NCI-H2227 (cell line): Measurements from ENCODE around the gene SERPINA12.
"Not testable (repeated sequence)": the region's sequence is repeated elsewhere in the genome, so short reads cannot be mapped to it uniquely, and the experiment has no call there.

Source experiments
- DNase-seq: peaks from one replicate; lab custom pipeline; 2025; ENCODE audit not compliant: unreplicated experiment; lab: John Stamatoyannopoulos, UW

The SERPINA12 gene

GRCh38 chr14:94538070-94538740, 28.9 kb upstream of the SERPINA12 start:
- no peak for DNase-seq

GRCh38 chr14:94536836-94537235, 27.6 kb upstream of the SERPINA12 start:
- DNase-seq: no peak

GRCh38 chr14:94535506-94535905, 26.2 kb upstream of the SERPINA12 start:
- no peak for DNase-seq

GRCh38 chr14:94532447-94532846, 23.2 kb upstream of the SERPINA12 start:
- no peak for DNase-seq

GRCh38 chr14:94531187-94531586, 21.9 kb upstream of the SERPINA12 start:
- no peak for DNase-seq

GRCh38 chr14:94524093-94524492, 14.8 kb upstream of the SERPINA12 start:
- DNase-seq: no peak

GRCh38 chr14:94523265-94523664, 14.0 kb upstream of the SERPINA12 start:
- DNase-seq: no peak

- DNase-seq: no peak
Observed at GRCh38 chr14:94522115-94522724, 13.0 kb upstream of the SERPINA12 start.

GRCh38 chr14:94521375-94522114, 12.3 kb upstream of the SERPINA12 start:
- DNase-seq: no peak

GRCh38 chr14:94517641-94518257, 8.5 kb upstream of the SERPINA12 start:
- DNase-seq: no peak

GRCh38 chr14:94517248-94517640, 8.0 kb upstream of the SERPINA12 start:
- no peak for DNase-seq

- DNase-seq: no peak
Observed at GRCh38 chr14:94515856-94516255, 6.6 kb upstream of the SERPINA12 start.

- DNase-seq: no peak
Observed at GRCh38 chr14:94515426-94515825, 6.2 kb upstream of the SERPINA12 start.

GRCh38 chr14:94514351-94514750, 5.1 kb upstream of the SERPINA12 start:
- DNase-seq: no peak

GRCh38 chr14:94510481-94510880, 1.2 kb upstream of the SERPINA12 start:
- DNase-seq: not testable (repeated sequence)

- no peak for DNase-seq
Observed at GRCh38 chr14:94505641-94506040, 3.6 kb downstream of the SERPINA12 start.

- DNase-seq: no peak
Observed at GRCh38 chr14:94505206-94505605, 4.1 kb downstream of the SERPINA12 start.

- DNase-seq: no peak
Observed at GRCh38 chr14:94501588-94502516, 7.4 kb downstream of the SERPINA12 start.

- no peak for DNase-seq
Observed at GRCh38 chr14:94500264-94500663, 9.0 kb downstream of the SERPINA12 start.

GRCh38 chr14:94499673-94500072, 9.6 kb downstream of the SERPINA12 start:
- DNase-seq: no peak

GRCh38 chr14:94498215-94498614, 11.1 kb downstream of the SERPINA12 start:
- DNase-seq: no peak
